Activated gamma-delta T cell treated with Interleukin-2 at 50 U/mL for 16 hours (primary cell): Measurements from ENCODE around the gene HCAR2.
"Not testable (repeated sequence)": the region's sequence is repeated elsewhere in the genome, so short reads cannot be mapped to it uniquely, and the experiment has no call there.

Experiments used
- DNase-seq: peaks from one replicate; pipeline ENCODE4 v3.0.0-alpha.2; 2020

HCAR2 gene

GRCh38 chr12:122715211-122715610, 12.1 kb upstream of the HCAR2 start:
- DNase-seq: not testable (repeated sequence)

- DNase-seq: not testable (repeated sequence)
These were observed 10.5 kb upstream of the HCAR2 start for GRCh38 chr12:122713491-122714188.

GRCh38 chr12:122711266-122711665, 8.1 kb upstream of the HCAR2 start:
- not testable (repeated sequence) for DNase-seq

GRCh38 chr12:122710341-122710740, 7.2 kb upstream of the HCAR2 start:
- not testable (repeated sequence) for DNase-seq

- DNase-seq: not testable (repeated sequence)
These were observed 6.1 kb upstream of the HCAR2 start for GRCh38 chr12:122709287-122709686.

- not testable (repeated sequence) for DNase-seq
These were observed 684 bp upstream of the HCAR2 start for GRCh38 chr12:122703841-122704240.

- DNase-seq: not testable (repeated sequence)
These were observed 1.7 kb downstream of the HCAR2 start for GRCh38 chr12:122701481-122701880.

GRCh38 chr12:122700038-122700710, 3.0 kb downstream of the HCAR2 start:
- DNase-seq: not testable (repeated sequence)

GRCh38 chr12:122696922-122697321, 6.2 kb downstream of the HCAR2 start:
- not testable (repeated sequence) for DNase-seq

- DNase-seq: no peak
These were observed 11.6 kb downstream of the HCAR2 start for GRCh38 chr12:122691566-122691965.

- DNase-seq: no peak
These were observed 14.9 kb downstream of the HCAR2 start for GRCh38 chr12:122688291-122688690.

GRCh38 chr12:122687086-122687485, 16.1 kb downstream of the HCAR2 start:
- no peak for DNase-seq

- DNase-seq: no peak
These were observed 16.6 kb downstream of the HCAR2 start for GRCh38 chr12:122686538-122686937.

GRCh38 chr12:122684297-122684813, 18.8 kb downstream of the HCAR2 start:
- DNase-seq: no peak

- DNase-seq: no peak
These were observed 21.3 kb downstream of the HCAR2 start for GRCh38 chr12:122681814-122682213.

- not testable (repeated sequence) for DNase-seq
These were observed 22.2 kb downstream of the HCAR2 start for GRCh38 chr12:122680989-122681388.

GRCh38 chr12:122676781-122677180, 26.4 kb downstream of the HCAR2 start:
- DNase-seq: not testable (repeated sequence)

GRCh38 chr12:122676015-122676414, 27.1 kb downstream of the HCAR2 start:
- DNase-seq: not testable (repeated sequence)

GRCh38 chr12:122672515-122672914, 30.6 kb downstream of the HCAR2 start:
- no peak for DNase-seq

GRCh38 chr12:122669397-122670070, 33.6 kb downstream of the HCAR2 start:
- no peak for DNase-seq

- DNase-seq: no peak
These were observed 34.9 kb downstream of the HCAR2 start for GRCh38 chr12:122668268-122668667.

GRCh38 chr12:122665759-122666158, 37.4 kb downstream of the HCAR2 start:
- DNase-seq: no peak

- no peak for DNase-seq
These were observed 37.8 kb downstream of the HCAR2 start for GRCh38 chr12:122665349-122665748.

- DNase-seq: no peak
These were observed 41.2 kb downstream of the HCAR2 start for GRCh38 chr12:122661938-122662337.
